GM23338 (cell line): ENCODE results near the gene CARD10. TPM values are rescaled to one million over a fixed set of nuclear protein-coding genes. Genes with fewer than 3 reads are reported as not detected.
"Not testable (repeated sequence)": the region's sequence is repeated elsewhere in the genome, so short reads cannot be mapped to it uniquely, and the experiment has no call there.

ENCODE experiments used
- ATAC-seq: fragments of 200-7000 bp; cut with Tn5 transposase; 3 replicates; pipeline ENCODE4 v1.9.1; 2020
- DNase-seq: peaks from one replicate; pipeline ENCODE4 v3.0.0-alpha.2; 2015; ENCODE audit warnings: low spot score
- H2AFZ ChIP-seq: fragments of 200-600 bp; sonication (generic); 2 replicates; pipeline ENCODE4 v1.8.0; 2016; ENCODE audit warnings: antibody characterized with exemption, mild to moderate bottlenecking, moderate library complexity
- H3F3A ChIP-seq: fragments of 200-600 bp; sonication (generic); replicated peaks from 2 replicates; pipeline ENCODE4 v1.8.0; 2017; ENCODE audit warnings: antibody characterized with exemption, mixed run types, low read depth
- H3K27ac ChIP-seq: fragments of 200-600 bp; sonication (generic); 2 replicates; pipeline ENCODE4 v1.6.1; 2016; ENCODE audit warnings: low read depth
- H3K27me3 ChIP-seq: fragments of 200-600 bp; sonication (generic); 2 replicates; pipeline ENCODE4 v1.8.0; 2016; ENCODE audit warnings: mild to moderate bottlenecking, mixed run types, moderate library complexity; ENCODE audit not compliant: insufficient read depth
- H3K36me3 ChIP-seq: fragments of 200-600 bp; sonication (generic); 2 replicates; pipeline ENCODE4 v1.8.0; 2016; ENCODE audit warnings: mild to moderate bottlenecking; ENCODE audit not compliant: insufficient read depth
- H3K4me1 ChIP-seq: fragments of 200-600 bp; sonication (generic); 2 replicates; pipeline ENCODE4 v1.8.0; 2016; ENCODE audit warnings: mild to moderate bottlenecking, moderate library complexity; ENCODE audit not compliant: insufficient read depth
- H3K4me2 ChIP-seq: fragments of 200-600 bp; sonication (generic); 2 replicates; pipeline ENCODE4 v1.7.1; 2017; ENCODE audit warnings: mixed run types
- H3K4me3 ChIP-seq: fragments of 200-600 bp; sonication (generic); 2 replicates; pipeline ENCODE4 v1.6.1; 2016; ENCODE audit warnings: mixed run types
- H3K79me2 ChIP-seq: fragments of 200-600 bp; sonication (generic); replicated peaks from 2 replicates; pipeline ENCODE4 v1.8.0; 2017; ENCODE audit warnings: mild to moderate bottlenecking; ENCODE audit not compliant: insufficient read depth
- H3K9me2 ChIP-seq: fragments of 200-600 bp; sonication (generic); 2 replicates; pipeline ENCODE4 v1.8.0; 2017; ENCODE audit not compliant: insufficient read depth
- H4K20me1 ChIP-seq: fragments of 200-600 bp; sonication (generic); replicated peaks from 2 replicates; pipeline ENCODE4 v1.8.0; 2017; ENCODE audit warnings: mild to moderate bottlenecking; ENCODE audit not compliant: insufficient read depth
- H3K27ac Mint-ChIP-seq: 2 replicates; pipeline ENCODE4 v1.8.0; 2020; ENCODE audit warnings: inconsistent platforms, mild to moderate bottlenecking, moderate library complexity, mixed read lengths
- H3K27me3 Mint-ChIP-seq: 3 replicates; pipeline ENCODE4 v1.8.0; 2022; ENCODE audit warnings: low read depth, mild to moderate bottlenecking, moderate library complexity, mixed read lengths, inconsistent platforms; ENCODE audit not compliant: insufficient read depth, poor library complexity
- H3K36me3 Mint-ChIP-seq: 3 replicates; pipeline ENCODE4 v1.8.0; 2021; ENCODE audit warnings: low read depth, mild to moderate bottlenecking, inconsistent platforms, moderate library complexity, mixed read lengths
- H3K4me1 Mint-ChIP-seq: 3 replicates; pipeline ENCODE4 v1.8.0; 2020; ENCODE audit warnings: mild to moderate bottlenecking, inconsistent platforms, mixed read lengths
- H3K4me3 Mint-ChIP-seq: 3 replicates; pipeline ENCODE4 v1.8.0; 2021; ENCODE audit warnings: moderate library complexity, mild to moderate bottlenecking, inconsistent platforms, mixed read lengths
- H3K9me3 Mint-ChIP-seq: 3 replicates; pipeline ENCODE4 v1.8.0; 2020; ENCODE audit warnings: moderate library complexity, mild to moderate bottlenecking, inconsistent platforms, mixed read lengths
- CREB1 ChIP-seq: fragments of 250-450 bp; sonication (Bioruptor Pico); IDR thresholded peaks from 2 replicates; pipeline ENCODE4 v1.5.0; 2020; ENCODE audit warnings: low read depth, mild to moderate bottlenecking, moderate library complexity
- EZH2 ChIP-seq: fragments of 200-600 bp; sonication (generic); IDR thresholded peaks from one replicate; pipeline ENCODE4 v1.8.0; 2017; ENCODE audit warnings: antibody characterized with exemption, mild to moderate bottlenecking, low read depth; ENCODE audit not compliant: unreplicated experiment
- JUNB ChIP-seq: IDR thresholded peaks from one replicate; pipeline ENCODE4 v1.6.1; 2016; ENCODE audit warnings: antibody characterized with exemption; ENCODE audit not compliant: unreplicated experiment
- STAT1 ChIP-seq: IDR thresholded peaks from one replicate; pipeline ENCODE4 v1.6.1; 2016; ENCODE audit warnings: antibody characterized with exemption; ENCODE audit not compliant: unreplicated experiment
- ZNF114 ChIP-seq: fragments of 250-450 bp; sonication (Bioruptor Pico); IDR thresholded peaks from 2 replicates; pipeline ENCODE4 v1.5.0; 2020; ENCODE audit warnings: mild to moderate bottlenecking, moderate library complexity
- ZNF331 ChIP-seq: fragments of 250-450 bp; sonication (Bioruptor Pico); IDR thresholded peaks from 2 replicates; pipeline ENCODE4 v1.5.0; 2020; ENCODE audit warnings: low read depth, mild to moderate bottlenecking, moderate library complexity
- polyA plus RNA-seq: library from polyadenylated mRNA; unstranded; fragments of >200 nt; fragmentation: Nextera tagmentation; extraction: Ambion mirVana; gene quantifications from 2 replicates; pipeline ENCODE4 v1.2.1, GENCODE V29; 2016
- total RNA-seq: library from RNA; depleted of rRNA; stranded (reverse); fragments of >200 nt; shearing (Covaris generic); gene quantifications from 2 replicates; pipeline ENCODE4 v1.2.3, GENCODE V29; 2014
- TF ChIP-seq, protein P1 (sequence below): IDR thresholded peaks from one replicate; pipeline ENCODE4 v1.6.1; 2018; ENCODE audit warnings: antibody characterized with exemption; ENCODE audit not compliant: unreplicated experiment
- TF ChIP-seq, protein P2 (sequence below): fragments of 250-450 bp; sonication (Bioruptor Pico); IDR thresholded peaks from 2 replicates; pipeline ENCODE4 v1.5.0; 2020; ENCODE audit warnings: mild to moderate bottlenecking, moderate library complexity
- TF ChIP-seq, protein P3 (sequence below), 2 experiments: fragments of 200-600 bp in 1 of 2; sonication (generic) in 1 of 2; conservative IDR thresholded peaks; 2 replicates each; pipeline versions ENCODE4 v1.5.1 to v1.6.1; 2016 to 2017; ENCODE audit warnings: antibody characterized with exemption in 2 of 2, low read depth in 2 of 2, mild to moderate bottlenecking in 2 of 2, moderate library complexity in 1 of 2

The CARD10 gene
- total and polyA plus RNA-seq, 2 experiments from 2014 or later: 5.4 to 17.2 TPM

DNA sequence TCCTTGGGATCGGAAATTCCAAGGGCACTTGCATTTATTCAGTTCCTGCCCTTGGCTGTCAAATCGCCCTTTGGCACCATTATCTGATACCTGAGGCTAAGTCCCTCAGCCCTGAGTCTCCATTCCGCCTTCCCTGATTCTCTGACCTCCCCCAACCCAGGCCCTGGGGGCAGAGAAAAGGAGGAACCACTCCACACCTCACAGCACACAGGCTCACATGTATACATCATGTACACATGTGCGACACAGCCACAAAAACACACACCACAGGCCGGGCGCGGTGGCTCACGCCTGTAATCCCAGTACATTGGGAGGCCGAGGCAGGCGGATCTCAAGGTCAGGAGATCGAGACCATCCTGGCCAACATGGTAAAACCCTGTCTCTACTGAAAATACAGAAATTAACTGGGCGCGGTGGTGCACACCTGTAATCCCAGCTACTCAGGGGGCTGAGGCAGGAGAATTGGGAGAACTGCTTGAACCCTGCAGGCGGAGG, 51.0 kb downstream of the CARD10 start:
- ATAC-seq, H4K20me1 ChIP-seq, H3K27ac ChIP-seq, H3K36me3 Mint-ChIP-seq, H3K27me3 ChIP-seq, H2AFZ ChIP-seq, H3K36me3 ChIP-seq, H3K9me2 ChIP-seq, H3K4me1 Mint-ChIP-seq, H3F3A ChIP-seq, H3K79me2 ChIP-seq, H3K4me1 ChIP-seq, H3K4me3 Mint-ChIP-seq, H3K4me3 ChIP-seq, DNase-seq, H3K4me2 ChIP-seq, H3K27ac Mint-ChIP-seq, H3K9me3 Mint-ChIP-seq: not testable (repeated sequence)
- H3K27me3 Mint-ChIP-seq: peaks cover 16% of the 10 kb centered on the region

DNA sequence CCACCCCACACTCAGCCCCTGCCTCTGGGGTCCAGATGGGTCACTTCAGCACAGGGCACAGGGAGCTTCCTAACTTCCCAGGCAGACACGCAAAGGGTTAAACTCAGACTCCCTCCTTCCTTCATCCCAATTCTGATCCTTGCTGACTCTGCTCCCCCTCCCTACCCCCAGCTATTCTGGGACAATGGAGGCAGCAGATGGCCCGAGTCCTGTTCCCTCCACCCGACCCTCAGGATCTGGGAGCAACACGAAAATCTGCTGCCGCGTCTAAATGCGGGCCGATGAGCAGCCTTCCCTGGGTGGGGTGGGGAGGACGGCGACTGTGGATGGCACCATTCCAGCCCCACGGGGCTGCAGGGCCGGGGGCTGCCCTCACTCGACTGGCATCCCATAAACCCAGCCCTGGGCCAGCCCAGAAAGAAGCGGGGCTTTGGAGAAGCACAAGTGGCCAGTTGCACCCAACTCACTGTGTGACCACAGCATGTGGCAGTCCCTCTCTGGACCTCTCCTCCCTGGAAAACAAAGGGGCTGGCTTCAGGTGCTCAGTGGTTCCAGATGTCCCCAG, 51.7 kb downstream of the CARD10 start:
- Mint-ChIP-seq H3K4me3 (no peak overlapping the region), H3K4me1 (peaks cover 2% of the 10 kb centered on the region), H3K27ac (no peak overlapping the region), H3K36me3 (no peaks in the 10 kb centered on the region), H3K9me3 (no peaks in the 10 kb centered on the region), H3K27me3 (peaks cover 13% of the 10 kb centered on the region)
- Histone ChIP-seq H3K79me2 (no peaks in the 10 kb centered on the region), H4K20me1 (no peaks in the 10 kb centered on the region), H3F3A (no peaks in the 10 kb centered on the region), H3K4me3 (no peak overlapping the region), H3K27ac (no peak overlapping the region), H3K9me2 (no peaks in the 10 kb centered on the region), H2AFZ (no peak overlapping the region), H3K4me2 (no peak overlapping the region), H3K36me3 (no peaks in the 10 kb centered on the region), H3K27me3 (no peaks in the 10 kb centered on the region), H3K4me1 (no peaks in the 10 kb centered on the region)
- DNase-seq (no peak), ATAC-seq (no peak)
- TF ChIP-seq CREB1: no peak
- TF ChIP-seq ZNF114 (CRISPR knock-in tag): no peak
- TF ChIP-seq, protein P1, sequence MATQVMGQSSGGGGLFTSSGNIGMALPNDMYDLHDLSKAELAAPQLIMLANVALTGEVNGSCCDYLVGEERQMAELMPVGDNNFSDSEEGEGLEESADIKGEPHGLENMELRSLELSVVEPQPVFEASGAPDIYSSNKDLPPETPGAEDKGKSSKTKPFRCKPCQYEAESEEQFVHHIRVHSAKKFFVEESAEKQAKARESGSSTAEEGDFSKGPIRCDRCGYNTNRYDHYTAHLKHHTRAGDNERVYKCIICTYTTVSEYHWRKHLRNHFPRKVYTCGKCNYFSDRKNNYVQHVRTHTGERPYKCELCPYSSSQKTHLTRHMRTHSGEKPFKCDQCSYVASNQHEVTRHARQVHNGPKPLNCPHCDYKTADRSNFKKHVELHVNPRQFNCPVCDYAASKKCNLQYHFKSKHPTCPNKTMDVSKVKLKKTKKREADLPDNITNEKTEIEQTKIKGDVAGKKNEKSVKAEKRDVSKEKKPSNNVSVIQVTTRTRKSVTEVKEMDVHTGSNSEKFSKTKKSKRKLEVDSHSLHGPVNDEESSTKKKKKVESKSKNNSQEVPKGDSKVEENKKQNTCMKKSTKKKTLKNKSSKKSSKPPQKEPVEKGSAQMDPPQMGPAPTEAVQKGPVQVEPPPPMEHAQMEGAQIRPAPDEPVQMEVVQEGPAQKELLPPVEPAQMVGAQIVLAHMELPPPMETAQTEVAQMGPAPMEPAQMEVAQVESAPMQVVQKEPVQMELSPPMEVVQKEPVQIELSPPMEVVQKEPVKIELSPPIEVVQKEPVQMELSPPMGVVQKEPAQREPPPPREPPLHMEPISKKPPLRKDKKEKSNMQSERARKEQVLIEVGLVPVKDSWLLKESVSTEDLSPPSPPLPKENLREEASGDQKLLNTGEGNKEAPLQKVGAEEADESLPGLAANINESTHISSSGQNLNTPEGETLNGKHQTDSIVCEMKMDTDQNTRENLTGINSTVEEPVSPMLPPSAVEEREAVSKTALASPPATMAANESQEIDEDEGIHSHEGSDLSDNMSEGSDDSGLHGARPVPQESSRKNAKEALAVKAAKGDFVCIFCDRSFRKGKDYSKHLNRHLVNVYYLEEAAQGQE: no peak
- no peak for TF ChIP-seq ZNF331 (CRISPR knock-in tag)
- no peak for TF ChIP-seq EZH2
- TF ChIP-seq JUNB: no peak
- TF ChIP-seq, protein P2, sequence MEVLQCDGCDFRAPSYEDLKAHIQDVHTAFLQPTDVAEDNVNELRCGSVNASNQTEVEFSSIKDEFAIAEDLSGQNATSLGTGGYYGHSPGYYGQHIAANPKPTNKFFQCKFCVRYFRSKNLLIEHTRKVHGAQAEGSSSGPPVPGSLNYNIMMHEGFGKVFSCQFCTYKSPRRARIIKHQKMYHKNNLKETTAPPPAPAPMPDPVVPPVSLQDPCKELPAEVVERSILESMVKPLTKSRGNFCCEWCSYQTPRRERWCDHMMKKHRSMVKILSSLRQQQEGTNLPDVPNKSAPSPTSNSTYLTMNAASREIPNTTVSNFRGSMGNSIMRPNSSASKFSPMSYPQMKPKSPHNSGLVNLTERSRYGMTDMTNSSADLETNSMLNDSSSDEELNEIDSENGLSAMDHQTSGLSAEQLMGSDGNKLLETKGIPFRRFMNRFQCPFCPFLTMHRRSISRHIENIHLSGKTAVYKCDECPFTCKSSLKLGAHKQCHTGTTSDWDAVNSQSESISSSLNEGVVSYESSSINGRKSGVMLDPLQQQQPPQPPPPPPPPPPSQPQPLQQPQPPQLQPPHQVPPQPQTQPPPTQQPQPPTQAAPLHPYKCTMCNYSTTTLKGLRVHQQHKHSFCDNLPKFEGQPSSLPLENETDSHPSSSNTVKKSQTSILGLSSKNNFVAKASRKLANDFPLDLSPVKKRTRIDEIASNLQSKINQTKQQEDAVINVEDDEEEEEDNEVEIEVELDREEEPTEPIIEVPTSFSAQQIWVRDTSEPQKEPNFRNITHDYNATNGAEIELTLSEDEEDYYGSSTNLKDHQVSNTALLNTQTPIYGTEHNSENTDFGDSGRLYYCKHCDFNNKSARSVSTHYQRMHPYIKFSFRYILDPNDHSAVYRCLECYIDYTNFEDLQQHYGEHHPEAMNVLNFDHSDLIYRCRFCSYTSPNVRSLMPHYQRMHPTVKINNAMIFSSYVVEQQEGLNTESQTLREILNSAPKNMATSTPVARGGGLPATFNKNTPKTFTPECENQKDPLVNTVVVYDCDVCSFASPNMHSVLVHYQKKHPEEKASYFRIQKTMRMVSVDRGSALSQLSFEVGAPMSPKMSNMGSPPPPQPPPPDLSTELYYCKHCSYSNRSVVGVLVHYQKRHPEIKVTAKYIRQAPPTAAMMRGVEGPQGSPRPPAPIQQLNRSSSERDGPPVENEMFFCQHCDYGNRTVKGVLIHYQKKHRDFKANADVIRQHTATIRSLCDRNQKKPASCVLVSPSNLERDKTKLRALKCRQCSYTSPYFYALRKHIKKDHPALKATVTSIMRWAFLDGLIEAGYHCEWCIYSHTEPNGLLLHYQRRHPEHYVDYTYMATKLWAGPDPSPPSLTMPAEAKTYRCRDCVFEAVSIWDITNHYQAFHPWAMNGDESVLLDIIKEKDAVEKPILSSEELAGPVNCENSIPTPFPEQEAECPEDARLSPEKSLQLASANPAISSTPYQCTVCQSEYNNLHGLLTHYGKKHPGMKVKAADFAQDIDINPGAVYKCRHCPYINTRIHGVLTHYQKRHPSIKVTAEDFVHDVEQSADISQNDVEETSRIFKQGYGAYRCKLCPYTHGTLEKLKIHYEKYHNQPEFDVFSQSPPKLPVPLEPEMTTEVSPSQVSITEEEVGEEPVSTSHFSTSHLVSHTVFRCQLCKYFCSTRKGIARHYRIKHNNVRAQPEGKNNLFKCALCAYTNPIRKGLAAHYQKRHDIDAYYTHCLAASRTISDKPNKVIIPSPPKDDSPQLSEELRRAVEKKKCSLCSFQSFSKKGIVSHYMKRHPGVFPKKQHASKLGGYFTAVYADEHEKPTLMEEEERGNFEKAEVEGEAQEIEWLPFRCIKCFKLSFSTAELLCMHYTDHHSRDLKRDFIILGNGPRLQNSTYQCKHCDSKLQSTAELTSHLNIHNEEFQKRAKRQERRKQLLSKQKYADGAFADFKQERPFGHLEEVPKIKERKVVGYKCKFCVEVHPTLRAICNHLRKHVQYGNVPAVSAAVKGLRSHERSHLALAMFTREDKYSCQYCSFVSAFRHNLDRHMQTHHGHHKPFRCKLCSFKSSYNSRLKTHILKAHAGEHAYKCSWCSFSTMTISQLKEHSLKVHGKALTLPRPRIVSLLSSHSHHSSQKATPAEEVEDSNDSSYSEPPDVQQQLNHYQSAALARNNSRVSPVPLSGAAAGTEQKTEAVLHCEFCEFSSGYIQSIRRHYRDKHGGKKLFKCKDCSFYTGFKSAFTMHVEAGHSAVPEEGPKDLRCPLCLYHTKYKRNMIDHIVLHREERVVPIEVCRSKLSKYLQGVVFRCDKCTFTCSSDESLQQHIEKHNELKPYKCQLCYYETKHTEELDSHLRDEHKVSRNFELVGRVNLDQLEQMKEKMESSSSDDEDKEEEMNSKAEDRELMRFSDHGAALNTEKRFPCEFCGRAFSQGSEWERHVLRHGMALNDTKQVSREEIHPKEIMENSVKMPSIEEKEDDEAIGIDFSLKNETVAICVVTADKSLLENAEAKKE: no peak
- TF ChIP-seq STAT1: no peak
- TF ChIP-seq, protein P3, sequence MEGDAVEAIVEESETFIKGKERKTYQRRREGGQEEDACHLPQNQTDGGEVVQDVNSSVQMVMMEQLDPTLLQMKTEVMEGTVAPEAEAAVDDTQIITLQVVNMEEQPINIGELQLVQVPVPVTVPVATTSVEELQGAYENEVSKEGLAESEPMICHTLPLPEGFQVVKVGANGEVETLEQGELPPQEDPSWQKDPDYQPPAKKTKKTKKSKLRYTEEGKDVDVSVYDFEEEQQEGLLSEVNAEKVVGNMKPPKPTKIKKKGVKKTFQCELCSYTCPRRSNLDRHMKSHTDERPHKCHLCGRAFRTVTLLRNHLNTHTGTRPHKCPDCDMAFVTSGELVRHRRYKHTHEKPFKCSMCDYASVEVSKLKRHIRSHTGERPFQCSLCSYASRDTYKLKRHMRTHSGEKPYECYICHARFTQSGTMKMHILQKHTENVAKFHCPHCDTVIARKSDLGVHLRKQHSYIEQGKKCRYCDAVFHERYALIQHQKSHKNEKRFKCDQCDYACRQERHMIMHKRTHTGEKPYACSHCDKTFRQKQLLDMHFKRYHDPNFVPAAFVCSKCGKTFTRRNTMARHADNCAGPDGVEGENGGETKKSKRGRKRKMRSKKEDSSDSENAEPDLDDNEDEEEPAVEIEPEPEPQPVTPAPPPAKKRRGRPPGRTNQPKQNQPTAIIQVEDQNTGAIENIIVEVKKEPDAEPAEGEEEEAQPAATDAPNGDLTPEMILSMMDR (conservative IDR thresholded peaks at IDR 0.05; ENCODE audit: low read depth in 2 of 2): no peak
